Endothelial cell of umbilical vein (primary cell): ENCODE measurements around the gene VIPAS39. TPM values are rescaled to one million over a fixed set of nuclear protein-coding genes. Genes with fewer than 3 reads are reported as not detected.

ENCODE experiments used
- BruUV-seq: library from RNA; stranded (reverse); fragments of 400-500 nt; replicated peaks from 2 replicates; lab custom pipeline; 2021; lab: Mats Ljungman, UMichigan
- CTCF ChIA-PET: fragments of 300-600, 350-600 bp; sonication (Branson Sonifier 250); formaldehyde crosslinking; loops from one replicate; lab custom pipeline; 2021; ENCODE audit warnings: antibody characterized with exemption, inconsistent platforms; lab: Charles Lee
- POLR2A ChIA-PET: fragments of 300-600, 350-600 bp; sonication (Branson Sonifier 250); formaldehyde crosslinking; loops from one replicate; lab custom pipeline; 2021; ENCODE audit warnings: antibody characterized with exemption, inconsistent platforms; lab: Charles Lee
- DNase-seq: peaks from one replicate; pipeline ENCODE4 v3.0.0-alpha.2; 2011; ENCODE audit warnings: low read depth, low spot score
- FAIRE-seq: peaks from 2 replicates; lab custom pipeline; 2011; peaks lifted over from hg19 to GRCh38; lab: Jason Lieb, UNC
- H2AFZ ChIP-seq: 2 replicates; pipeline ENCODE4 v1.6.0; 2012; ENCODE audit warnings: low read depth, low read length, control low read depth, inconsistent platforms
- H3K27ac ChIP-seq: 2 replicates; pipeline ENCODE4 v1.5.1; 2011; ENCODE audit warnings: low read depth, mild to moderate bottlenecking, control low read depth, low read length, moderate library complexity; ENCODE audit not compliant: insufficient read depth
- H3K27me3 ChIP-seq, 2 experiments: 2 replicates each; pipeline versions ENCODE4 v1.6.0 to v1.6.1; 2011; ENCODE audit warnings: low read length in 2 of 2, mixed read lengths in 1 of 2; ENCODE audit not compliant: control insufficient read depth in 2 of 2, insufficient read depth in 2 of 2
- H3K36me3 ChIP-seq, 2 experiments: 2 replicates in 1 of 2; 3 replicates in 1 of 2; pipeline ENCODE4 v1.5.1; 2011; ENCODE audit warnings: low read length in 2 of 2, mild to moderate bottlenecking in 1 of 2, moderate library complexity in 1 of 2; ENCODE audit not compliant: control insufficient read depth in 2 of 2, insufficient read depth in 2 of 2; ENCODE audit errors: extremely low read depth in 1 of 2
- H3K4me1 ChIP-seq: 3 replicates; pipeline ENCODE4 v1.5.1; 2011; ENCODE audit warnings: mild to moderate bottlenecking, low read length; ENCODE audit not compliant: control insufficient read depth, insufficient read depth; ENCODE audit errors: extremely low read depth
- H3K4me2 ChIP-seq: 2 replicates; pipeline ENCODE4 v1.6.1; 2011; ENCODE audit warnings: low read length, control low read depth, mixed read lengths; ENCODE audit not compliant: insufficient read depth
- H3K4me3 ChIP-seq, 3 experiments: fragments of 200-600 bp in 1 of 3; sonication (generic), shearing (Covaris generic) in 1 of 3; replicated peaks in 1 of 3; 2 replicates each; pipeline ENCODE4 v1.5.1; 2011 to 2016; ENCODE audit warnings: control low read depth in 3 of 3, low read length in 3 of 3, mild to moderate bottlenecking in 2 of 3, inconsistent platforms in 1 of 3, low read depth in 1 of 3, moderate library complexity in 1 of 3; ENCODE audit not compliant: insufficient read depth in 1 of 3
- H3K79me2 ChIP-seq: 2 replicates; pipeline ENCODE4 v1.6.0; 2012; ENCODE audit warnings: low read length, inconsistent platforms; ENCODE audit not compliant: control insufficient read depth, insufficient read depth
- H3K9ac ChIP-seq: replicated peaks from 2 replicates; pipeline ENCODE3; 2011; ENCODE audit warnings: low read length, control low read depth; ENCODE audit not compliant: insufficient read depth; ENCODE audit errors: extremely low read depth
- H3K9me1 ChIP-seq: replicated peaks from 3 replicates; pipeline ENCODE4 v1.6.0; 2011; ENCODE audit warnings: mild to moderate bottlenecking, low read length; ENCODE audit not compliant: control insufficient read depth, insufficient read depth; ENCODE audit errors: extremely low read depth
- H3K9me3 ChIP-seq: replicated peaks from 2 replicates; pipeline ENCODE4 v1.5.1; 2012; ENCODE audit warnings: low read length, inconsistent platforms; ENCODE audit not compliant: control insufficient read depth, insufficient read depth
- H4K20me1 ChIP-seq: replicated peaks from 2 replicates; pipeline ENCODE3; 2011; ENCODE audit warnings: mild to moderate bottlenecking, low read length; ENCODE audit not compliant: control insufficient read depth, insufficient read depth; ENCODE audit errors: extremely low read depth
- CTCF ChIP-seq, 2 donors: IDR thresholded peaks; 1 replicate in 1 of 2; 2 replicates in 1 of 2; pipeline ENCODE4 v1.5.1; 2011; ENCODE audit warnings: low read length in 2 of 2, mild to moderate bottlenecking in 2 of 2, moderate library complexity in 2 of 2, control low read depth in 1 of 2, inconsistent platforms in 1 of 2, low read depth in 1 of 2; ENCODE audit not compliant: insufficient read depth in 1 of 2; ENCODE audit errors: extremely low read depth in 1 of 2
- EZH2 ChIP-seq: IDR thresholded peaks from 2 replicates; pipeline ENCODE4 v1.6.1; 2012; ENCODE audit warnings: borderline replicate concordance, low read depth, mild to moderate bottlenecking, moderate library complexity, low read length, inconsistent platforms; ENCODE audit not compliant: severe bottlenecking
- FOS ChIP-seq: IDR thresholded peaks from 2 replicates; pipeline ENCODE4 v1.6.1; 2011; ENCODE audit warnings: mild to moderate bottlenecking, low read length, moderate library complexity, borderline replicate concordance; ENCODE audit not compliant: insufficient read depth
- GATA2 ChIP-seq: IDR thresholded peaks from 2 replicates; pipeline ENCODE4 v1.7.0; 2011; ENCODE audit warnings: low read depth, mild to moderate bottlenecking, moderate library complexity, mixed read lengths, low read length; ENCODE audit not compliant: insufficient read length, insufficient read depth
- JUN ChIP-seq: IDR thresholded peaks from 2 replicates; pipeline ENCODE4 v1.6.1; 2011; ENCODE audit warnings: borderline replicate concordance, low read depth; ENCODE audit not compliant: insufficient read length, insufficient read depth
- MAX ChIP-seq: IDR thresholded peaks from 2 replicates; pipeline ENCODE4 v1.6.1; 2011; ENCODE audit not compliant: insufficient read depth, insufficient read length
- MYC ChIP-seq: IDR thresholded peaks from one replicate; pipeline ENCODE4 v1.6.1; 2011; ENCODE audit warnings: mild to moderate bottlenecking, low read depth, low read length
- POLR2A ChIP-seq: IDR thresholded peaks from 2 replicates; pipeline ENCODE4 v1.6.1; 2012; ENCODE audit warnings: low read depth, mild to moderate bottlenecking, control low read depth, low read length
- POLR2AphosphoS5 ChIP-seq: IDR thresholded peaks from 2 replicates; pipeline ENCODE4 v1.6.1; 2012; ENCODE audit warnings: low read depth, mild to moderate bottlenecking, control low read depth, low read length, moderate library complexity; ENCODE audit not compliant: insufficient read depth
- dilution Hi-C: fragments of 300-500 bp; cut with MboI; formaldehyde crosslinking; loops from one replicate; pipeline ENCODE4 v1.15.0; 2019; ENCODE audit warnings: low sequenced_read_pairs; ENCODE audit not compliant: extremely low pct_ligation_motif_present
- intact Hi-C: fragments of 100-400 bp; cut with micrococcal nuclease; formaldehyde crosslinking; loops from one replicate; pipeline ENCODE4 v1.10.0; 2022
- polyA plus RNA-seq, 4 experiments: library from polyadenylated mRNA; depleted of rRNA in 3 of 4; stranded (reverse) in 3 of 4; unstranded in 1 of 4; fragments of >200 nt; gene quantifications; 2 replicates each; pipeline versions ENCODE4 v1.2.1 to v1.2.3, GENCODE V29; 2011 to 2012; ENCODE audit warnings: missing spikeins in 1 of 4
- total RNA-seq: library from RNA; stranded (reverse); gene quantifications from 2 replicates; pipeline ENCODE4 v1.2.3, GENCODE V29; 2021

Gene VIPAS39
- total and polyA plus RNA-seq, 2 donors (not counting 3 experiments of a cell fraction or from before 2014, with no cell fraction given) = 24.2 to 28.2 TPM

DNA sequence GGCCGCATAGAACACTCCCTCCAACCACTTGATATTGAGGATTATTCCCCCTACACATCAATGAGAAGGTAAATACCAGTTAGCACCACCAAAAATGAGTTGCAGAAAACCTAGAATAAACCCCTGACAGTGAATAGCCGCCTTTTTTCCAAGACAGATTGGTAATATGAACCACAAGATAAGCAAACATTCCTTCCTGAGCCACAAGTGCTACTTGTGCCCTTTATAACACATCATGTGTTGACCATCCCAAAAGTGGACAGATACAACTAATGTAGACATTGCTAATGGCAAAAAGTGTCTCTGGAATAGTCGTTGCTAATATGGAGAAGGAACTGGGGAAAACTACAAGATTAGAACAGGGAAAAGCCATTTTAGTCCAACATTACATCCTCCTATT lies 51.3 kb downstream of the VIPAS39 start:
- DNase-seq = no peak
- Histone ChIP-seq H4K20me1 (no peaks in the 10 kb centered on the region), H3K9me3 (no peaks in the 10 kb centered on the region), H3K36me3 (no peaks in the 10 kb centered on the region), H3K27ac (no peak overlapping the region), H3K4me2 (no peak overlapping the region), H3K27me3 (no peaks in the 10 kb centered on the region), H3K4me1 (no peaks in the 10 kb centered on the region), H2AFZ (no peak overlapping the region), H3K9me1 (no peaks in the 10 kb centered on the region), H3K79me2 (no peaks in the 10 kb centered on the region), H3K9ac (no peak overlapping the region), H3K4me3 (no peak overlapping the region)
- intact Hi-C loops (no loop called here), dilution Hi-C loops (no loop called here)
- TF ChIP-seq MAX (no peak), EZH2 (no peak), POLR2A (no peak), GATA2 (no peak), FOS (no peak), CTCF (IDR thresholded peaks at IDR 0.05; ENCODE audit: extremely low read depth in 1 of 2, insufficient read depth in 1 of 2, low read depth in 1 of 2, low read length in 2 of 2) (no peak), MYC (no peak), JUN (no peak), POLR2AphosphoS5 (no peak)
- POLR2A ChIA-PET = no interaction called here
- CTCF ChIA-PET = interaction anchor here (1.0 to 1.2 kb wide), 2 partner anchors 53 to 105 kb away, joined by 3 read pairs; no protein-coding TSS in a partner anchor
- BruUV-seq = no TSS peak
- no peak for FAIRE-seq
